AG09319 (cell line): ENCODE results near the gene TMEM158.

Experiments used
- DNase-seq: peaks from one replicate; pipeline ENCODE4 v3.0.0-alpha.2; 2010; ENCODE audit warnings: low read depth; ENCODE audit errors: extremely low read depth
- TF ChIP-seq, protein P1 (sequence below): IDR thresholded peaks from 2 replicates; pipeline ENCODE4 v1.5.1; 2011; ENCODE audit warnings: low read depth, mild to moderate bottlenecking, inconsistent platforms, low read length, moderate library complexity

Gene TMEM158

GRCh38 chr3:45204136-45204535 is 22.0 kb downstream of the TMEM158 start:
- DNase-seq, result no peak
- TF ChIP-seq, protein P1, sequence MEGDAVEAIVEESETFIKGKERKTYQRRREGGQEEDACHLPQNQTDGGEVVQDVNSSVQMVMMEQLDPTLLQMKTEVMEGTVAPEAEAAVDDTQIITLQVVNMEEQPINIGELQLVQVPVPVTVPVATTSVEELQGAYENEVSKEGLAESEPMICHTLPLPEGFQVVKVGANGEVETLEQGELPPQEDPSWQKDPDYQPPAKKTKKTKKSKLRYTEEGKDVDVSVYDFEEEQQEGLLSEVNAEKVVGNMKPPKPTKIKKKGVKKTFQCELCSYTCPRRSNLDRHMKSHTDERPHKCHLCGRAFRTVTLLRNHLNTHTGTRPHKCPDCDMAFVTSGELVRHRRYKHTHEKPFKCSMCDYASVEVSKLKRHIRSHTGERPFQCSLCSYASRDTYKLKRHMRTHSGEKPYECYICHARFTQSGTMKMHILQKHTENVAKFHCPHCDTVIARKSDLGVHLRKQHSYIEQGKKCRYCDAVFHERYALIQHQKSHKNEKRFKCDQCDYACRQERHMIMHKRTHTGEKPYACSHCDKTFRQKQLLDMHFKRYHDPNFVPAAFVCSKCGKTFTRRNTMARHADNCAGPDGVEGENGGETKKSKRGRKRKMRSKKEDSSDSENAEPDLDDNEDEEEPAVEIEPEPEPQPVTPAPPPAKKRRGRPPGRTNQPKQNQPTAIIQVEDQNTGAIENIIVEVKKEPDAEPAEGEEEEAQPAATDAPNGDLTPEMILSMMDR, result no peak

DNA sequence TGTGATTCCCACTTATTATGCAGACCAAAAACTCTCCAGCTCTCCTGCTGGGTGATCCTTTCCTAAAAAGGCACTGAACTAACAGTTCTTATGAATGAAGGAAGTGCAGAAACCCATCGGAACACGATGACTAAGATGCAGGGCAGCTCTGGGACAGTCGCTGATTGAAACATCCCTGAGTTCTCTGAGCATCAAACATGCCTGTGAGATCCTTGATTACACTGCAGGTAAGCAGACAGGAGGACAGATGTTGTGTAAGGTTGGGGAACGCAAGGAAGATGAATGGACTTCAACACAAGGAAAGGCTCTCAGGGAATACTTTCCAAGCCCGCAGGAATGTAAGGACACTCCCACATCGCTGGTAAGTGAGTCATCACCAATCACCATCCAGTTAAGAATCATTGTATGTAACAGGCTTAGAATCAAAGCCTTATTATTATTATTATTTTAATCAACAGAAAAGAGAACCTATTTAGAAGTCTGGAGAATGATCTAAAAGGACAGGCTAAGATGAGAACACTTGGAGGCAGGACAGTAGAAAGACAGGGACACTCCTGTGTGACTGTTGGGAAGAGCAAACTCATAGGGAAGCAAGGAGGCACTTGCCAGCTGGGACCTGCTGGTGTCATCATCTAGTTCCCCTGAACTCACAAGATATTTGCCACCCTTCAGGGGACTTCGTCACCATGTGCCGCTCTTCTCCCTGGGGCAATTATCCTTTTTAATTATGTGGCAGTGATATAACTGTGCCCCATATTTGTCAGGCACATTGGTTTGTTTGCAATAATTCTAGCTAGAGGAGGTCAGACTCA is 26.0 kb downstream of the TMEM158 start:
- TF ChIP-seq, protein P1, result no peak
- no peak for DNase-seq

- DNase-seq, result no peak
- TF ChIP-seq, protein P1, result no peak
Observed at GRCh38 chr3:45198264-45199260, 27.5 kb downstream of the TMEM158 start.

- no peak for DNase-seq
- TF ChIP-seq, protein P1, result no peak
Observed at GRCh38 chr3:45194791-45195190, 31.3 kb downstream of the TMEM158 start.

DNA sequence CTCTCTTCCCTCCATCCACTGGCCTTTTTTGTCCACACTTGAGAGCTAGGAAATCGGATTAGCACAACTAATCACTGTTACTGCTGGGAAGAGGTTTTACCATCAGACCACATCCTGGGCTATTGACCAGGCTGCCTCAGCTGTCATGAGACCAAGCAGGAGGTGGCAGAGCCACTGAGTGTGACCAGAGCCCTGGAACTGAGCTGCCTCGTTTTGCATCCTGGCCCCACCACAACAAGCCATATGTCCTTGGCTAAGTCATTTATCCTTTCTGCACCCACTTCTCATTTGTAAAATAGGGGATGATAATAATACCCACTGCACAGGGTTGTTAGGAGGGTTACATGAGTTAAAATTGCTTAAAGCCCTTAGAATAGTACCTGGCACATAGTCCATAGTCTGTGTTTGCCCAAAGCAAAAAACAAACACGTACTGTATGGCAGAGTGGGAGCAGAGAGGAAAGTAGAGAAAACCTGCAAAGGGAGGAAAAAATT is 34.1 kb downstream of the TMEM158 start:
- TF ChIP-seq, protein P1, result no peak
- no peak for DNase-seq

DNA sequence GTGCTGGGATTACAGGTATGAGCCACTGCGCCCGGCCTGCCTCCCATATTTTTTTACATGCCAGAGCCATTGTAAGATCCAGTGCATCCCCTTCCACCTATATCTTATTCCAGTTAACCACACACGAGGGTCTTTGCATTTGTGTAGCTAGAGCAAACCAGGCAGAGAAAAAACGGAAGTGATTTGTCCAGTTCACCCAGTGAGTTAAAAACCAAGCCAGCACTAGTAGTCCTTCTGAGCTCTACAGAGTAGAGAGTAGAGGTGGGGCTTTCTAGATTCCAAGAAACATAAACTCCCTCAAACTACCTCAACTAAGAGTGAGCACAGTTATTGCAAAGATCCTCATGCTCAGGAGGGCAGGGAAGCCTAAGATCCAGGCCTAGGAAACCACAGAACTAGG is 34.7 kb downstream of the TMEM158 start:
- no peak for DNase-seq
- TF ChIP-seq, protein P1, result no peak
